Renal pelvis (tissue), 4 donors: ENCODE results near the gene CARMIL3. TPM values are rescaled to one million over a fixed set of nuclear protein-coding genes. Genes with fewer than 3 reads are reported as not detected.

Experiments used
- DNase-seq: peaks from one replicate; pipeline ENCODE4 v3.0.0-alpha.2; 2013
- polyA plus RNA-seq, 3 donors: library from polyadenylated mRNA; unstranded; fragments of 120-200 nt; gene quantifications; one replicate each; pipeline ENCODE4 v1.2.1, GENCODE V29; 2013; ENCODE audit not compliant: insufficient read length in 3 of 3

Gene CARMIL3
- polyA plus RNA-seq, 3 donors: 2.2 to 2.4 (median 2.4) TPM

- no peak for DNase-seq
These were observed 26.3 kb downstream of the CARMIL3 start for GRCh38 chr14:24078146-24078545.

DNA sequence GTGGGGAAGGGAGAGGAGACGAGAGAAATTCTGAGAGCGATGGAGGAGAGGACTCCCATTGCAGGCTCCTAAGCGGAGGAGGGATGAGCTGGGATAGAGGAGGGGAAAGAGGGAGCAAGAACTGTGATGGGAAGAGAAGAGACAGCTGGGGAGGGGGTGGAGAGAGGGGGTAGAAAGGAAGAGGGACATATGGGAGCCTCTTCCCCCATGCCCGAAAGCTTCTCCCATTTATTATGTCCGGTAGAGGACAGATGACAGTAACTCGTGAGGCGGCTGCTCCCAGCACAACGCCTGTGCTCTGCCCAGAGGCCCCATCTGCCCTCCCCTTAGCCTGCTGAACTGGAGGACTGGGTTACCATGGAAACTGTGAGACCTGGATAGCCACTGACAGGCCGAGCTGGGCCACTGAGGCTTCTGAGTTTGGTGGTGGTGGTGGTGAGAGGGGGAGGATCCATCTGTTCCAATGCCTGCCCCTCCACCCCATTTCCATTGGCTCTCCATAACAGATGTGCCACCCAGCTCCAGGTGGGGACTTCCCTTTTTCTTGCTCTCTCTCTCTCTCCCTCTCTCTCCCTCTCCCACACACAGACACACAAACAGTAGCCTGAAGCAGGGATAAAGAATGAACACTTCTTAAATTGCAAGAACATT is 27.8 kb downstream of the CARMIL3 start:
- DNase-seq: no peak

DNA sequence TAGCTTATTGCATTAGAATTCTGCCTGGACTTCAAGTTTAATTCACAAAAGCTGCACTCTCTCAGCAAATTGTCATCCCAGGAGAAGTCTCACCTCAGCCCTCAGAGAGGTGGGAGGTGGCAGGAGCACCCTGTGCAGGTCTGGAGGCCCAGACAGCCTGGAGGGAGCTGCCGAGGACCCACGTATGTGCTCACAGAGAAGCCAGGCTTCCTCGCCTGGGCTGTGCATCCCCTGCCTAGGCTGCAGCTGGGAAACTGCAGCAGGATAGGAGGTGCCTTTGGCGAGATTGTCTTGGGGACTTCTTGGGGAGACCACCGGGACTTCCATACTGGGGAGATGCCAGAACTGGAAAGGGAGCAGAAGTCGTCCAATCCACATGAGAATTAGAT is 28.3 kb downstream of the CARMIL3 start:
- no peak for DNase-seq

DNA sequence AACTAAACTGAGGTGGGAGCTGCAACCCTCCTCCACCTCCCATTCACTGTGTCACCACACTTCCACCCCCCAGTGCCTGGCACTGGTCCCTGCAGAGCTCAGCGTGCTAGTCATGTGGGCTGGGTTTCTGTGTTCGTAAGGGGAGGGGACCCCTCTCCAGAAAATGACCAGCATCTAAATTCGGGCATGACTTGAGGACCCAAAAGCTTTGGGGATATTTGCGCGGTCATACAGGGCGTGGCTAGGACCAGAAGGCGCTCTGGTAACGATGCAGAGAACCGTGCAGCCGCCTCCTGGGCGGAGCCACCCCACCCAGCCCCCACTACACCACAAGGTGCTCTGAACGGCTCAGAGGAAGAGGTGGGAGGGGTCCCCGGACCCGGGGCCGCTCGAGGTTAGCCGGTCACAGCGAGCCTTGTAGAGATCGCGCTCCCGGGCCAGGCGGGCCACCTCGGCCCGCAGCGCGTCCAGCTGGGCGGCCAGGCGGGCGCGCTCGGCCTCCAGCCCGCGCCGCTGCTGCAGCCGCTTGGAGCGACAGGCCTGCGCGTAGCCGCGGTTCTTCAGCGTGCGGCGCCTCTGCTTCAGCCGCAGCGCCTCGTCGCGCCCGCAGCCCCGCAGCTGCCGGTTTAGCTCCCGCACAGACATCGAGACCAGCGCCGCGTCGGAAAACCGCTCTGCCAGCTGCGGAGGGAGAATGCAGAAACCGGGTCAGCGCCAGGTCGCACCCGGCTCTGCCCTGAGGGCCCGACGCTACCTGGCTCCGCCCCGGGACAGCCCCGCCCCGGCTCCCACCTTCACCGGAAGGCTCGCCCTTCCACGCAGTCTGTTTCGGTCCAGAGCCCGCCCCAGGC is 29.3 kb downstream of the CARMIL3 start:
- DNase-seq: peak; percentile 19

DNA sequence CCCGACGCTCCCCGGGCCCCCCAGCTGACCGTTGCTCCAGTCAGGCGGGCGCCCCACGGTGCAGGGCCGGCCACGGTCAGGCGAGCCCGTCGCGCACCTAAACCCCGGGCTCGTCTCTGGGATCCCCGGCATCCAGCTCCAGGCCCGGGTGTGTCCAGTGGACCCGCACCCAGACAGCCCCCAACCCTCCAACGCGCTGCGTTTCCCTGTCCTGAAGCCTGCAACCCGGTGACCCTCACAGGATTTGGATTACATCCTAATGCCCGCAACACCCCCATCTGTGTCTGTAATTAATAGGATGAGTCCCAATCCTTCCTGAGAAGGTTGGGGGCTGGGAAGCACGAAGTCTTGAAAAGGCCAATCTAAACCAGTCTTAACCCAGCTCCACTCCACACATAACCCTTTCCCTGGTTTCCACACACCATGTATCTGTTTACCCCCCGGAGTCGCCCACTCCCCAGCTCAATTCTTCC is 30.0 kb downstream of the CARMIL3 start:
- DNase-seq: no peak

DNA sequence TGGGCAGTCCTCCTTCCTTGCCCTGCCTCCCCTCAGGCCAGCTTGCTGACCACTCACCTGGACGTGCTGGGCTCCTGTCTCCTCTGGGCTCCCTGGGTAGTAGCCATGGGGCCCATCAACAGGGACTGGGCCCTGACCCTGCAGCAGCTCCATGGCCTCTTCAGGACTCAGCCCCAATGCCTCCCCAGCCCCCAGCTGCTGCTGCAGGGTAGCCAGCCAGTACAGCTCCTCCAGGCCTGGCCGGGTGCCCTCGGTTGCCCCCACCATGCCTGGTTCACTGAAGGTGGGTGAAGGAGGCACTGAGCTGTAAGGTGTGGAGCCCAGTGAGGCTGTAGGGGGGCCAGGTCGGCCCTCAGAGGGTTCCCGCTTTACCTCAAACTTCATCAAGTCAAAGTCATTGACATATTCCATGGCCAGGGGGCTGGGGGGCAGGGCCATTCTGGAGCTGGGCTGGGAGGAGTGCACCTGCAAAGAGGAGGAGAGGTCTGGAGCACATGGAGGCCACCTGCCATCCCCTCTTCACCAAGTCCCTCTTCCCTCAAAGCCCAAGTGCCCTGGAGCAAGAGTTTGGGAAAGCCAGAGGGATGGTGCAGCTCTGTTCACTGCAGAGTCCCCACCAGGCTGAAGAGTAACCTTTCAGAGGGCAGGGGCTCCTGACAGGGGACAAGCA is 30.7 kb downstream of the CARMIL3 start:
- DNase-seq: no peak

DNA sequence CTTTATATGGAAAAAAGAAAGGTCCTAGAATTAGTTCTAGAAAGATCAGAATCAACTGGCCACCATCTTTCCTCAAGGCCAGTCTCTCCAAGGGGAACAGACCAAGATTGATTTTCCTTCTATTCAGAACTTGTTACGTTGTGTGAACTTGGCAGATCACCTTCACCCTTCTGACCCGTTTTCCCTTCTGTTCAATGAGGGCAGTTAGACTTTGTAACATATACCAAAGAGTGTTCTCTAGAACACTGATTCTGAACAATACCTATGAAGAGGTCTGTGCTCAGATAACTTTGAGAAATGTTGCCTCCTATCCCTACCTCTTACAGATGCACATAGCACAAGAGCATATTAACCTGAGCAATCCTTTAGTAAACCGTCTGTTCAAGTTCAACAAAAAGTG is 31.7 kb downstream of the CARMIL3 start:
- DNase-seq: no peak

DNA sequence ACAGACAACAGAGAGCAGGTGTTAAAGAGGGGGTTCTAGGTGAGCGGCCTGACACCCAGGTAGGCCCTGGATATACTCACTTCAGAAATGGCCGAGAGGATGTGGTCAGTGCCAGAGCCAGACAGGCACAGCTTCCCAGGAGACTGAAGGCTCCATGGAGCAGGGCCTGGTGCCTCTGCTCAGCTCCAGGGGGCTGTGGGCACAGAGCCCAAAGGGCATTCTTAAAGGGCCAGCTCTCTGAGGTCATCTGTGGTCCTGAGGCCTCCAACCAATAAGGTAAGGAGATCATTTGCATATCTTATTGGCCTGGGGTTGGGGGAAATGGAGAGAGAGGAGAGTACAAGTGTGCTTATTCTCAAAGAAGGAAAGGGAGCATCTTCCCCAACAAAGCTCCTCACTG is 32.6 kb downstream of the CARMIL3 start:
- DNase-seq: no peak

DNA sequence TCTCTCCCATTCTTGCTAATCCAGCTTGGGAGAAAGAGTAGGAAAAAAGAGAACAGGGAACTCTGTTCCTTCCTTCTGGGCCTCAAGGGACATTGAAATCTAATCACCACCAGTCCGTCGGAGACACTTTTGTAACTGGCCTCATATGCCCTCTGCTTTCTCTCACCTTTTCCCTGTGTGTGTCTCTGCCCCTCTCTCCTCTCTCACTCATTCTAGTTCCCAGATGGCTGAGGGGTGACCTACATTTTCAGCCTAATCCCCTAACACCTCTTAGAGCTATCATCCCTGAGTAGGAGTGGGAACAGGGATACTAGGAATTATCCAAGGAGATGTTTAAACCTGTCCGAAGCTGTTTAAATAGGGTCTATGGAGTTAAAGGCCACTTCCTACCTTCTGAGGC is 33.4 kb downstream of the CARMIL3 start:
- DNase-seq: no peak

- no peak for DNase-seq
These were observed 34.6 kb downstream of the CARMIL3 start for GRCh38 chr14:24086193-24086955.

DNA sequence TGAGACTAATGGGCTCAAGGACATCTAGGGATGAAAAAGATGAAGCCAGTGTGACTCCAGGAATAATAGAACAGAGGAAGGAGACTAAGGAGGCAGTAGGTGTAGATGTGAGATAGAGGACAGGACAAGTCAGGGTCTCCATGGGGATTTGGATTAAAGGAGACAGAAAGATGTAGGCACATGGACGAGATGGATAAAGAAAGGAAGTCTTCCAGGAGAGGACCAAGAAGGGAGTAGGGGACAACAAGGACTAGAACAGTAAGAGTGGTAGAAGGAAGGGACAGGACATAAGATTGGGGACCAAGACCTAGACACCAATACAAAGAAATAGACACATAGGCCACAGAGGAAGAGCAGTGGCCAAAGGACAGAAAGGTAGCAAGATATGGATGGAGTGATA is 35.2 kb downstream of the CARMIL3 start:
- DNase-seq: no peak

GRCh38 chr14:24088095-24088494 is 36.3 kb downstream of the CARMIL3 start:
- DNase-seq: no peak

GRCh38 chr14:24089890-24090289 is 38.1 kb downstream of the CARMIL3 start:
- DNase-seq: no peak

DNA sequence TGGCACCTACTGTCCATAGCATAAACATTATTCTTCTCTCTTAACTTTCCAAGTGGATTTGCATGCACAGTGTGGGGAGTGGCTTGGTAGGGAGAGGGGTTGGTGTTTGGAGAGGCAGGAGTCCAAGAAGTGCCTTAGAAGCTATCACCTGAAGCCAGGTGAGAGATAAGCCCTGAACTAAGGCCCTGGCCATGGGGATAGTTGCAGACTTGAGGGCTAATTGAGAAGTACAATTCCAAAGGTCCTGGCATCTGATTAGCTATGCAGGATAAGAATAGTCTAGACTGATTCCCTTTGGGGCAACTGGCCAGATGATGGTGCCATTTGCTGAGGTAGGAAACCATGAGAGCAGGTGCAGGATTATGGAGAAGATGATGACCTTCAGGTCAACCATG is 40.3 kb downstream of the CARMIL3 start:
- no peak for DNase-seq

GRCh38 chr14:24092505-24093206 is 40.8 kb downstream of the CARMIL3 start:
- DNase-seq: no peak

DNA sequence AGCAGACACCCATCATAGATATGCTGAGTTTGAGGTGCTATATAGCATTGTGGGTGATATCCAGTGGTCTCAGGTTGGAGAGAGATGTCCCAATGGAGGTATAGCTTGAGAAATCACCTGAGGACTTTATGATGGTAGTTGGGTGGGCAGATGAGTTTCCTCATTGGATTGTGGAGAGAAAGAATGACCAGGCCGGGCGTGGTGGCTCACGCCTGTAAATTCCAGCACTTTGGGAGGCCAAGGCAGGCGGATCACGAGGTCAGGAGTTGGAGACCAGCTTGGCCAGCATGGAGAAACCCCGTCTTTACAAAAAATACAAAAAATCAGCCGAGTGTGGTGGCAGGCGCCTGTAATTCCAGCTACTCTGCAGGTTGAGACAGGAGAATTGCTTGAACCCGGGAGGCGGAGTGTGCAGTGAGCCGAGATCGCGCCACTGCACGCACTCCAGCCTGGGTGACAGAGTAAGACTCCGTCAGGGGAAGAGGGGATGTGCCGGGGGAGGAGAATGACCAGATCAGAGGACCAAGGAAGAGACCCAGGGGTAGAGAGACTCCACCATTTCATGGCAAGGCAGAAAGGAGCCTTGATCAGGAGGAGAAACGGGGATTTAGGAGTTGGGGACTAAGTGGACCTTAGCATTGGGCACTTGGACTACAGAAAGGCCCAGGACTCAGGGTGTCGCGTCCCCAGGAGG is 41.5 kb downstream of the CARMIL3 start:
- DNase-seq: no peak

DNA sequence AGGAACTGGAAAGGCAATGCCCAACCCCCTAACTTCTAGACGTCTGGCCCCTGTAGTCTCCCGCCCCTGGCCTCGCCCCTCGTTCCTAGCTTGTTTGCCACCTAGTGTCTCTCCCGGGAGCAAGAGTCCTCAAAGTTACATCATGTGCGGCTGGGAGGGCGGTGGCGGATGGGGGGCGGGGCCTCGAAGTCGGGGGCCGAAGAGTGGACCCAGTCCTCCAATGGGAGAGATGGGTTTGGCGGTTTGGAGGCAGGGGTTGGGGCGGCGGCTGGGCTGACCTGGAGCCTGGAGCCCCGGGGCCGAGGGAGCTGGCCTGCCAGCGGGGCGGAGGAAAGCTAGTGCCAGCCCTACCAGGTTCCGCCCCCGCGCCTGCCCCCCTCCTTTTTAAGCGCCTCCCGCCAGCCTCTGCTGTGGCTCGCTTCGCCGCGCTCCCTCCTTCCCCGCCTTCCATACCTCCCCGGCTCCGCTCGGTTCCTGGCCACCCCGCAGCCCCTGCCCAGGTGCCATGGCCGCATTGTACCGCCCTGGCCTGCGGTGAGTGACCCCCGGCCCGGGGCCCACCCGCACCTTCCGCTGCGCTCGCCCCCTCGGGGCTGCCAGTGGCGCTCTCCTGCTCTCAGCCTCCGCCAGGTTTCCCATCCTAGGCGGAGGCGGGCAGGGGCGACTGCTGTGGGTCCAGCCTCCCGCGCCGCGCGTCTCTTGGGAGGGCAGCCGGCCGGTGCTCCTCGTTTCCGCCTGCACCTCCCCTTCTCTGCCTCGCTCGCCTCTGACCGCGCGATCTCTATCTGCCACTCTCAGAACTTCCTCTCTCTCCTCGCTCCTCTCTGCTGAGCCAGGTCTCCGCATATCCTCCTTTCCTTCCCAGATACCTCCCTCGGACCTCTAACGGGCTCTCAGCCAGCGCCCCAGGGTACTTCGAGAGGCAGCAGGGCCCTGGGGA is 42.4 kb downstream of the CARMIL3 start, which contains the start of gene PCK2:
PCK2 (plus strand) TSS at position 411 of the 940 bp plus-strand sequence; CDS start at position 506, 95 bp downstream.
- DNase-seq: peak; percentile 78

- no peak for DNase-seq
These were observed 43.0 kb downstream of the CARMIL3 start for GRCh38 chr14:24094841-24095270.
